ENCODE measurements around the gene SH3BGR.

The SH3BGR gene

GRCh38 chr21:39546522-39546921 is 94.8 kb downstream of the SH3BGR start:
- no peak for DNase-seq (ENCODE audit: low read depth in 3 of 3)

DNA sequence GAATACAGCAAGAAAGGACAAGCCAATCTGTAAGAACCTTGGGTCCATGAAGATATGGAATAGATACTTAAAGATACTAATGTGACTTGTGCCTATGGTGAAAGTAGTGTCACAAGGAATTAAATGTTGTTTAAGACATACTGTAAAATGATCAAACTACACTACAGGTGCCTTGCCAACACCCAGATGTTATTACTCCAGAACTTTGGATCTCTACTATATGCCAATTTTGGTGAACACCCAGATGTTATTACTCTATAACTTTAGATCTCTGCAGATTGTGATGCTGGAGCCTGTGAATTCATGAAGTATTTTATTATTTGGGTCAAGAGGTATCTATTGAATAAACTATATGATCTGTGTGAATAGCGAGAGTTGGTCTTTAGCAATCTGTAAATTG is 101.1 kb downstream of the SH3BGR start:
- no peak for DNase-seq (ENCODE audit: low read depth in 3 of 3)

GRCh38 chr21:39553331-39553730 is 101.6 kb downstream of the SH3BGR start:
- DNase-seq (ENCODE audit: low read depth in 3 of 3): no peak

- no peak for DNase-seq (ENCODE audit: low read depth in 3 of 3)
These were observed 104.3 kb downstream of the SH3BGR start for GRCh38 chr21:39555911-39556590.

GRCh38 chr21:39559511-39559910 is 107.7 kb downstream of the SH3BGR start:
- no peak for DNase-seq (ENCODE audit: low read depth in 3 of 3)

- DNase-seq (ENCODE audit: low read depth in 3 of 3): no peak
These were observed 109.4 kb downstream of the SH3BGR start for GRCh38 chr21:39561140-39561539.

DNA sequence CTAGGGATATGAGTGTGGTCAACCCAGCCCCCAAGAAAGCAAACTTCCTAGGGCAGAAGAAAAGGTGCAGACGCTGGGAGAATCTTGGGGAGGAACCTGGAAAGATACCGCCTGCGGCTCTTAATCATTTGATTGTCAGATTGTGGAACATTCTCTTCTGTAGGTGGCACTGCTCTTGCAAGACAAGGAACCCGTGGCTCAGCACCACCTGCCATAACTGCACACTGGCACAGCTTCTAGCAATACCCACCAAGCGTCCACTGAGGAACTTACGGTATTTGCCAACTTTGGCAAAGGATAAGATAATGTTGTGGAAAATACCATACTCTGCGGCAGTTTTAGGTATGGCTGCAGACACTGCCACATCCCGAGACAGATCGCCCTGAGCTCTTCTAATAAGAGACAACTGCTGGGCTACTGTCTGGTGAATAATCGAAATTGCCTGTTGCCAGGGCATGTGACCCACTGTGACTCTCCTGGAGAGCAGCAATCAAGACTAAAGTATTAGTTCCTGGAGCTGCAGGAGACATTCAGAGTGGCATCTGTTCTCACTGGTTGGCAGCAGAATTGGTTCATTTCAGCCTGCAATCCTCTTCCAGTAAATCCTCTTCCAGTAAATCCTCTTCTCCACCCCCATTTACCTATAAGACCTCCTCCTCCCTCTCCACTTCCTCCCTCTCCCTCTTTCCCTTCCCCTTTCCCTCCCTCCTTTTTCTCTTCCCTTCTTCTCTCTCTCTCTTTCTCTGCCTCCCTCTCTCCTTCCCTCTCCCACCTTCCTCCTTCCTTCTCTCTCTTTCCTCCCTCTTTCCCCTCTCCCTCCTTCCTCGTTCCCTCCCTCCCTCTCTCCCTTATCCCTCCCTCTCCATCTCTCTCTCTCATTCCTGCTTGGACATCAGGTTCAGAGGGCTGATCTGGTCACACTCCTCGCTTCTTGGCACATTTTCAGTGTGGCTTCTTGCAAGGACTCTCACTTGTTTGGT is 111.3 kb downstream of the SH3BGR start:
- no peak for DNase-seq (ENCODE audit: low read depth in 3 of 3)

GRCh38 chr21:39564200-39564599 is 112.4 kb downstream of the SH3BGR start:
- DNase-seq (ENCODE audit: low read depth in 3 of 3): no peak

All from stimulated activated CD4-positive, alpha-beta T cell treated with anti-CD3 and anti-CD28 coated beads, TNF-alpha, amount 100 ng/mL, for 4 hours (primary cell).